ENCODE results near the gene MYO5B.

Gene MYO5B

GRCh38 chr18:49878567-49879270 is 316.2 kb downstream of the MYO5B start:
- no peak for DNase-seq

DNA sequence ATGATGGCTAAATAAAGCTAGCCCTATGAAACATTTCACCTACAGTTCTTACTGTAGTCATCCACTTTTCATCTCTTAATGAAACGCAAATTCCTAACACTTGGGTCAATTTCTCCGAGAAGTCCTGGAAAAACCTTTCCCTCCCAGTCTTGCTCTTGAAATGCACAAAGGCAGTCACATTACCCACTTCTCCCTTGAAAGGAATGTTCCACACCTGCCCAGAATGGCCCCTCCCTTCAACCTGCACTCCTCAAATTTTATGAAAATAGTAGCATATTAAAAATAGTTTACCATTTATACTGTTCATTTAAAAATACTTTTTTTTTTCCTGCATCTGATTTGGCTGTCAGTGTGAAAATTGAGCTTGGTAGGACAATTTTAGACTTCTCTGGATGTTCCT is 316.9 kb downstream of the MYO5B start:
- DNase-seq = no peak

- no peak for DNase-seq
Measured at GRCh38 chr18:49876536-49876935, 318.4 kb downstream of the MYO5B start.

DNA sequence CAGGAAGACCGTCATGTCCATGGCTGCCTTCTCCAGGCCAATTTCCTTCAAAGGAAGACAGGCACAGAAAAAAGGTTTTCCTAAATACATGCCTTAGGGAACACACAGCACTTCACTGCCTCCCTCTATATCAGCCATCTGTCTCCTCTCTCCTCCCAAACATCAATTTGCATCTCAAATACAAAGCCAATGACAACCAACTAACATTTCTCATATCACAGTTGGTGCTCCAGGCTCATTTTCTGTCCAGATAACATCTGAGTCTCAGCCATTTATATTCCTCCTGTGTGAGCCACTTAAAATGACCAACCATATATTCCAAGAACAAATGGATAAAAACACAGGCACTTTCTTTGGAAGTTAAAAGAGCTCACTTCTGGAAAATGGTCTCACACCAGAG is 319.2 kb downstream of the MYO5B start:
- no peak for DNase-seq

DNA sequence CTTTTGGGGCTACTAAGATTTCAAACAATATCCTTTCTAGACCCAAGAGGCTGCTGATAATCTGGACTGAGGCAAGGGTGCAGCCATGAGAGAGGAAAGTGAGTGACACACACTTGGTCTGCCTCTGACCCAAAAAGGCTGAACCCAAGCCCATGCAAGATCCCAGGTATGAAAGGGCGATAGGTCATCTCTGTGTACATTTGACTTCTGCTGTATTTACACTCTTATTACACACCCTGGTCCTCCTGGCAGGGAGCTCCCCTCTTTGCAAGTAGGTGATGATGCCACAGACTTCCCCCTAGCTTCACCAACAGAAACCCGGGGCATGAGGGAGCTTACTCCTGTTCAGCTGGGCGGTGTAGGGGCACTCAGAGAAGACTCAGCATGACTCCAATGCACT is 319.8 kb downstream of the MYO5B start:
- DNase-seq = no peak

- no peak for DNase-seq
Measured at GRCh38 chr18:49874238-49874637, 320.7 kb downstream of the MYO5B start.

- DNase-seq = no peak
Measured at GRCh38 chr18:49869354-49869753, 325.6 kb downstream of the MYO5B start.

DNA sequence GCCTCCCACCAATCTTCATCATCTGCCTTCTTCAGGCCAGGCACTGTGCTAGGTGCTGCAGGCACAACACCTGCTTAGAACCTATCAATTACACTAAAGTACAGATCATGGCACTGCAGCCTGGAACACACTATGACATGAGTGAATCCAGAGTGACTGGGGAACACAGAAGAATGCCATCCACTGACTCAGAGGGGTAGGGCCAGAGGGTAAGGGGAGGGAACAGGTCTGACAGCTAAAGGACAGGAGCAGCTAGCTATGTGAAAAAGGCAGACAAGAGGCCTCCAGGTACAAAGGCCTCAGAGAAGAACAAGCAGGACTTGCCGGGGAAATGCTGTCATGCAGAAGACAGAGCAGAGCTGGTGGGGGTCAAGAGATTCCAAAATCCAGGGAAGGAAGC is 328.3 kb downstream of the MYO5B start:
- DNase-seq = no peak

GRCh38 chr18:49865401-49865800 is 329.5 kb downstream of the MYO5B start:
- no peak for DNase-seq

DNA sequence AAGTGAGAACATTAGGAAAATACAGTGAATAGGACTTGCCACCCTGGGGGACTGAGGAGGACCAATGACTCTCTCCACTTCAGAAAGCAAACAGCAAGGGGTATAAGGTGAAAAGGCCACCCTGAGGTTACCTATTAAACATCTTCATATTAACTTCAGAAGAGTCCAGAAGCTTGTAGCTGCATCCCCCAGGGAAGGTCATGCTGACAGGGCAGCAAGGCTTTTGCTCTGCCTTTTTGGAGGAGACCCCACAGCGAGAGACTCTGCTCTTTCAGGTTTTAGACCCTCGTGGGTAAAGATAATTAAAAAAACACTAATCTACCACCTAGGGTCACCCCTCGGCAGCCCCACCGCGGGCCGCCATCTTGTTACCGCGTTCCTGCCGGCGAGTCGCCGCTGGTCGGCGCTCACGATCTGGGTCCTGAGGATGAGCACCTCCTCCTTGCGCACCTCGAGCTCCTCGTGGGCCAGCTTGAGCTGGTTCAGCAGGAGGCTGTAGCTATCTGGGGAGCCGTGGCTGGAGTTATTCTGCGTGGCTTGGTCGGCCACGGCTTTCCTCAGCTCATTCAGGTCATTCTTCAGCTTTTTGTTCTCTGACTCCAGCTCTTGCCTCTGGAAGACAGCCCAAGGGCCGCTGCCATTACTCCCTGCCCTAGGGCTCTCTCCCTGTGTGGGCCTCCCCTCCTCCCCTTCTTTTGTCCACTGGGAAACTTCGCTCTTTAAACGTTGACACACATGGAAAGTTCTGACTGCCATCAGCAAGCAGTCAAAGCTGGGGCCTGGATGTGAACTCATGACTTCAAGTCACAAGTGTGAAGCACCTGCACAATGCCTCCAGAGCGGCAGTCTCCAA is 331.0 kb downstream of the MYO5B start:
- DNase-seq = no peak

GRCh38 chr18:49862656-49863385 is 332.1 kb downstream of the MYO5B start:
- DNase-seq = no peak

- DNase-seq = no peak
Measured at GRCh38 chr18:49861659-49862058, 333.3 kb downstream of the MYO5B start.

- DNase-seq = no peak
Measured at GRCh38 chr18:49859725-49860124, 335.2 kb downstream of the MYO5B start.

- DNase-seq = no peak
Measured at GRCh38 chr18:49859021-49859359, 336.0 kb downstream of the MYO5B start.

- peak; percentile 66 for DNase-seq
Measured at GRCh38 chr18:49858309-49859020, 336.5 kb downstream of the MYO5B start.

DNA sequence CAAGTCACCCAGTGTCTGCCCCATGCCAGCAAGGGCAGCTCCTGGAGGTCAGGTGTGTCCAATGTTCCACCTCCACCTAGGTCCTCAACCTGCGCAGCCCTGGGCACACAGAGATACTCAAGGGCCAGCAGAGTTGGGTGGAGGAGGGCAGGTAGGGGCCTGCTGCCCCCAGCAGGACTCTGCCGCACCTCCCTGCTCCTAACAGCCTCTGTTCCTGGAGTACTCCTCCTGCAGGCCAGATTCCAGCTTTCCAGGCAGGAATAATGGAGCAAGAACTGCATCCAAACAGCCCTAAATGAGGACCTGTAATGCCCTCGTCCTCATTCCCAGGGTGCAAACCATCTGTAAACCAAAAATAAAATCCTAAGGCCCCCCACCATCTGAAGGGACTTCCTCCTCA is 337.2 kb downstream of the MYO5B start:
- no peak for DNase-seq

DNA sequence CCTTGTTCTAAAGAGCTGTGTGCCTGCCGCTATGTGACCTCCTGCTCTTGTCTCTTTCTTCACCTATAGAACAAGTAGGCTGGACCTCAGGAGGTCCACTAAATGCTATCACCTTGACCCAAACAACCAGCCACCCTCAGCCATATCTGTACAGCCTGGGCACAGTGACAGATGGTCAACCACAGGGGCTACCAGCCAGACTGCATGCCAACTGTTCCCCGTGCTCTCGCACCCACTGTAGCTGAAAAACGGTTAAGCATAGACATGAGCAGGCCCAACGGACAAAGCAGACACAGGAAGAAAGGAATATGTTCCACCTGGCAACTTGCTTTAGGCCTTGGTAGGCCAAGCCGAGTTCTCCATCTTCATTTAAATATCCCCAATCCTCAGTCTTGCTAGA is 338.5 kb downstream of the MYO5B start:
- no peak for DNase-seq

GRCh38 chr18:49855711-49856415 is 339.1 kb downstream of the MYO5B start:
- no peak for DNase-seq

GRCh38 chr18:49854681-49855080 is 340.3 kb downstream of the MYO5B start:
- DNase-seq = no peak

DNA sequence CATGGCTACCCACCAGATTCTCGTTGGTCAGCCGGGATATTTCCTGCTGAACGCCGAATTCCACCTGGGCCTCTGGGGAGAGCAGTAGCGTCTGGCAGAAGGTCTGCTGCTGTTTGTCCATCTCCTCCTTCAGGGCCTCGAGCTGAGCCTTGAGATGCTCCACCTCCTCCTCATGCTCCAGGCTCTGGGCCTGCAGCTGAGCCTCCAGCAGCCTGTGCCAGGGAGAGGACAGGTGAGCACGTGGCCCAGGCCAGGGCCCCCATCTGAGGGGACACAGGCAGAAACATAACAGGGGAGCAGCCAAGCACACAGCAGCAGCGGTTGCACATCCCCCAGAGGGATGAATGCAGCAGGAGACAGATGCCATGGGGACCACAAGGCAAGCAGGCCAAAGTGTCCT is 341.5 kb downstream of the MYO5B start:
- DNase-seq = no peak

DNA sequence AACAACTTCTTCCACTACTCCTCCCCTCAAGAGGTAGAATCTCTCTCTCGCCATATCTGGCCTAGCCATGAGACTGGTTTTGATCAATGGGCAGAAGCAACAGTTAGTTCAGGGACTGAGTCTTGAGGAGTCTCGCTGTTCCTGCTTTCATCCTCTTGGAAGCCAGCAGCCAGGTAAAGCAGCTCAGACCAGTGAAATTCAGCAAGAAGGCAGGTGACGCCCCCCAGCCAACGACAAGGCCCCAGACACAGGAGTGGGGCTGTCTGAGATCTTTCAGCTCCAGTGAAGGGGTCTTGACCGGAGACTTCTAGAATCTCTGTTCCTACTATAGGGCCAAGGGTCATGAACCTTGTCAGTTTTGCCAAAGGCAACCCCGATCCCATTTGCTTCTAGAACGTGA is 341.9 kb downstream of the MYO5B start:
- no peak for DNase-seq

- DNase-seq = no peak
Measured at GRCh38 chr18:49851624-49852023, 343.3 kb downstream of the MYO5B start.
